Measurements from ENCODE around the gene AGRN. TPM values are rescaled to one million over a fixed set of nuclear protein-coding genes. Genes with fewer than 3 reads are reported as not detected.
"Not testable (repeated sequence)": the region's sequence is repeated elsewhere in the genome, so short reads cannot be mapped to it uniquely, and the experiment has no call there.

The AGRN gene
- total RNA-seq, 1 experiment from 2014 or later, result 446 TPM

GRCh38 chr1:992362-992761, 27.6 kb upstream of the AGRN start:
- CTCF ChIA-PET, result no interaction called here
- no peak overlapping the region for H3K27ac Mint-ChIP-seq (ENCODE audit: unreplicated experiment)
- peaks cover 7% of the 10 kb centered on the region for H3K4me1 Mint-ChIP-seq (ENCODE audit: low read depth, unreplicated experiment)

DNA sequence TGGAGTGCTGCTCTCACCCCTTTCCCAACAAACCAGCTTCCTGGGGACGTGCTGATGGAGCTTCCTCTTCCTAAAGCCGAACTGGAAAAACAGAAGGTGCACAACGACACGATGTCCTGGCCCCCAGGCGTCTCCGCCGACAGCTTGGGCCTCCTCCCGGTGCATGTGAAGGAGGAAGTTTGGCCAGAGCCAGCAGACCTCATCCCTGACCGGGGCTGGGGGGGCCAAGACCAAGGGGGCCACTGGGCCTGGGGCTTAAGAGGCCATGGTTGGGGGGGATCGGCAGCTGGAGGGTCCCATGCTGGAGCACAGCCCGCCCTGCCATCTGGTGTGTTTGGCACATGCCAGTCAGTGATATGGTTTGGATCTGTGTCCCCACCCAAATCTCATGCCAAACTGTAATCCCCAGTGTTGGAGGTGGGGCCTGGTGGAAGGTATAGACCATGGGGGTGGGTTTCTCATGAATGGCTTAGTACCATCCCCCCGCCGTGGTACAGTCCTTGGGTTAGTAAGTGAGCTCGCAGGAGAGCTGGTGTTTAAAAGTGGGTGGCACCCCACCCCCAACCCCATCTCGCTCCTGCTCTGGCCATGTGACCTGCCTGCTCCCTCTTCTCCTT, 26.4 kb upstream of the AGRN start:
- no peak for DNase-seq
- H3K27me3 Mint-ChIP-seq (ENCODE audit: unreplicated experiment), result peaks cover 13% of the 10 kb centered on the region
- peaks cover 24% of the 10 kb centered on the region for H3K36me3 Mint-ChIP-seq (ENCODE audit: insufficient read depth, unreplicated experiment)
- intact Hi-C loops (cut with micrococcal nuclease; ENCODE audit: unreplicated experiment), result no loop called here
- no TSS peak for BruUV-seq (replicated peaks)
- CTCF ChIA-PET, result no interaction called here
- H3K4me1 Mint-ChIP-seq (ENCODE audit: low read depth, unreplicated experiment), result peaks cover 7% of the 10 kb centered on the region
- H3K4me3 Mint-ChIP-seq (ENCODE audit: low read depth, unreplicated experiment), result no peak overlapping the region
- no peak overlapping the region for H3K27ac Mint-ChIP-seq (ENCODE audit: unreplicated experiment)
- H3K9me3 Mint-ChIP-seq (ENCODE audit: low read depth, unreplicated experiment), result no peaks in the 10 kb centered on the region
- TF ChIP-seq, protein P1, sequence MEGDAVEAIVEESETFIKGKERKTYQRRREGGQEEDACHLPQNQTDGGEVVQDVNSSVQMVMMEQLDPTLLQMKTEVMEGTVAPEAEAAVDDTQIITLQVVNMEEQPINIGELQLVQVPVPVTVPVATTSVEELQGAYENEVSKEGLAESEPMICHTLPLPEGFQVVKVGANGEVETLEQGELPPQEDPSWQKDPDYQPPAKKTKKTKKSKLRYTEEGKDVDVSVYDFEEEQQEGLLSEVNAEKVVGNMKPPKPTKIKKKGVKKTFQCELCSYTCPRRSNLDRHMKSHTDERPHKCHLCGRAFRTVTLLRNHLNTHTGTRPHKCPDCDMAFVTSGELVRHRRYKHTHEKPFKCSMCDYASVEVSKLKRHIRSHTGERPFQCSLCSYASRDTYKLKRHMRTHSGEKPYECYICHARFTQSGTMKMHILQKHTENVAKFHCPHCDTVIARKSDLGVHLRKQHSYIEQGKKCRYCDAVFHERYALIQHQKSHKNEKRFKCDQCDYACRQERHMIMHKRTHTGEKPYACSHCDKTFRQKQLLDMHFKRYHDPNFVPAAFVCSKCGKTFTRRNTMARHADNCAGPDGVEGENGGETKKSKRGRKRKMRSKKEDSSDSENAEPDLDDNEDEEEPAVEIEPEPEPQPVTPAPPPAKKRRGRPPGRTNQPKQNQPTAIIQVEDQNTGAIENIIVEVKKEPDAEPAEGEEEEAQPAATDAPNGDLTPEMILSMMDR (IDR thresholded peaks at IDR 0.05; ENCODE audit: unreplicated experiment), result no peak

More at GRCh38 chr1:992362-992761, 27.6 kb upstream of the AGRN start:
- Mint-ChIP-seq H3K36me3 (ENCODE audit: insufficient read depth, unreplicated experiment) (peaks cover 15% of the 10 kb centered on the region), H3K4me3 (ENCODE audit: low read depth, unreplicated experiment) (no peak overlapping the region), H3K9me3 (ENCODE audit: low read depth, unreplicated experiment) (no peaks in the 10 kb centered on the region), H3K27me3 (ENCODE audit: unreplicated experiment) (peaks cover 19% of the 10 kb centered on the region)
- no peak for DNase-seq
- TF ChIP-seq, protein P1 (IDR thresholded peaks at IDR 0.05; ENCODE audit: unreplicated experiment), result no peak
- no TSS peak for BruUV-seq (replicated peaks)
- intact Hi-C loops (cut with micrococcal nuclease; ENCODE audit: unreplicated experiment), result no loop called here

GRCh38 chr1:994546-994945, 25.4 kb upstream of the AGRN start:
- H3K4me3 Mint-ChIP-seq (ENCODE audit: low read depth, unreplicated experiment); H3K27ac Mint-ChIP-seq (ENCODE audit: unreplicated experiment); H3K4me1 Mint-ChIP-seq (ENCODE audit: low read depth, unreplicated experiment); DNase-seq; BruUV-seq (replicated peaks); H3K9me3 Mint-ChIP-seq (ENCODE audit: low read depth, unreplicated experiment); intact Hi-C loops (cut with micrococcal nuclease; ENCODE audit: unreplicated experiment); H3K27me3 Mint-ChIP-seq (ENCODE audit: unreplicated experiment): not testable (repeated sequence)
- H3K36me3 Mint-ChIP-seq (ENCODE audit: insufficient read depth, unreplicated experiment), result peaks cover 33% of the 10 kb centered on the region
- CTCF ChIA-PET, result interaction anchor here (0.6 kb wide), 1 partner anchor 50 kb away, joined by 3 read pairs; no protein-coding TSS in a partner anchor

- intact Hi-C loops (cut with micrococcal nuclease; ENCODE audit: unreplicated experiment), result no loop called here
- CTCF ChIA-PET, result interaction anchor here (0.6 kb wide), 1 partner anchor 17 kb away, joined by 3 read pairs; no protein-coding TSS in a partner anchor
- BruUV-seq (replicated peaks), result no TSS peak
- peaks cover 46% of the 10 kb centered on the region for H3K36me3 Mint-ChIP-seq (ENCODE audit: insufficient read depth, unreplicated experiment)
- H3K27ac Mint-ChIP-seq (ENCODE audit: unreplicated experiment), result no peak overlapping the region
- H3K27me3 Mint-ChIP-seq (ENCODE audit: unreplicated experiment), result no peaks in the 10 kb centered on the region
- TF ChIP-seq, protein P1 (IDR thresholded peaks at IDR 0.05; ENCODE audit: unreplicated experiment), result no peak
- DNase-seq, result no peak
- H3K4me1 Mint-ChIP-seq (ENCODE audit: low read depth, unreplicated experiment), result peaks cover 7% of the 10 kb centered on the region
- no peak overlapping the region for H3K4me3 Mint-ChIP-seq (ENCODE audit: low read depth, unreplicated experiment)
- H3K9me3 Mint-ChIP-seq (ENCODE audit: low read depth, unreplicated experiment), result no peaks in the 10 kb centered on the region
Measured at GRCh38 chr1:995665-996633, 24.0 kb upstream of the AGRN start.
